Epithelial cell of esophagus (primary cell): ENCODE measurements around the gene LSM8.

Experiments
- DNase-seq: peaks from one replicate; pipeline ENCODE4 v3.0.0; 2010; ENCODE audit warnings: low read depth
- H3K4me3 ChIP-seq: 2 replicates; pipeline ENCODE4 v1.5.1; 2011; ENCODE audit warnings: mild to moderate bottlenecking, low read length, control low read depth
- TF ChIP-seq, protein P1 (sequence below): IDR thresholded peaks from 2 replicates; pipeline ENCODE4 v1.5.1; 2011; ENCODE audit warnings: low read depth, mild to moderate bottlenecking, low read length, control low read depth, inconsistent platforms; ENCODE audit not compliant: insufficient read depth; ENCODE audit errors: missing control alignments

Gene LSM8

DNA sequence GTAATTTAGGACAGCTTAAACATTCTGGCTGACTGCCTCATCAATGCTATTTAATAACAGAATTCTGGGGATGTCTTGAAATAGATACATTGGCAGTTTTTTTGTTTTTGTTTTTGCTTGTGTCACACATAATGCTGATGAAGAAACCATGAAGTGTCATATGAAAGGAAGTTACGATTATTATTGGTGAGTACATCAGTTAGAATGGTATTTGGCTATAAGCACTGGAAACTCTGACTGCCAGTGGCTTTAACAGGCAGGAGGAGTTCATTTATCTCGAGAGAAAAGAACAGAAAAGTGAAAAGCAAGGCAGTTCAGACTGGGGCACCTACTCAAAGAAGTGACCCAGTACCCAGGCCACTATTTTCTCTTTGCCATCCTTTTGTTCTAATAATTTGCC, 18.1 kb downstream of the LSM8 start:
- TF ChIP-seq, protein P1, sequence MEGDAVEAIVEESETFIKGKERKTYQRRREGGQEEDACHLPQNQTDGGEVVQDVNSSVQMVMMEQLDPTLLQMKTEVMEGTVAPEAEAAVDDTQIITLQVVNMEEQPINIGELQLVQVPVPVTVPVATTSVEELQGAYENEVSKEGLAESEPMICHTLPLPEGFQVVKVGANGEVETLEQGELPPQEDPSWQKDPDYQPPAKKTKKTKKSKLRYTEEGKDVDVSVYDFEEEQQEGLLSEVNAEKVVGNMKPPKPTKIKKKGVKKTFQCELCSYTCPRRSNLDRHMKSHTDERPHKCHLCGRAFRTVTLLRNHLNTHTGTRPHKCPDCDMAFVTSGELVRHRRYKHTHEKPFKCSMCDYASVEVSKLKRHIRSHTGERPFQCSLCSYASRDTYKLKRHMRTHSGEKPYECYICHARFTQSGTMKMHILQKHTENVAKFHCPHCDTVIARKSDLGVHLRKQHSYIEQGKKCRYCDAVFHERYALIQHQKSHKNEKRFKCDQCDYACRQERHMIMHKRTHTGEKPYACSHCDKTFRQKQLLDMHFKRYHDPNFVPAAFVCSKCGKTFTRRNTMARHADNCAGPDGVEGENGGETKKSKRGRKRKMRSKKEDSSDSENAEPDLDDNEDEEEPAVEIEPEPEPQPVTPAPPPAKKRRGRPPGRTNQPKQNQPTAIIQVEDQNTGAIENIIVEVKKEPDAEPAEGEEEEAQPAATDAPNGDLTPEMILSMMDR, result no peak
- H3K4me3 ChIP-seq, result no peak overlapping the region
- DNase-seq, result no peak

DNA sequence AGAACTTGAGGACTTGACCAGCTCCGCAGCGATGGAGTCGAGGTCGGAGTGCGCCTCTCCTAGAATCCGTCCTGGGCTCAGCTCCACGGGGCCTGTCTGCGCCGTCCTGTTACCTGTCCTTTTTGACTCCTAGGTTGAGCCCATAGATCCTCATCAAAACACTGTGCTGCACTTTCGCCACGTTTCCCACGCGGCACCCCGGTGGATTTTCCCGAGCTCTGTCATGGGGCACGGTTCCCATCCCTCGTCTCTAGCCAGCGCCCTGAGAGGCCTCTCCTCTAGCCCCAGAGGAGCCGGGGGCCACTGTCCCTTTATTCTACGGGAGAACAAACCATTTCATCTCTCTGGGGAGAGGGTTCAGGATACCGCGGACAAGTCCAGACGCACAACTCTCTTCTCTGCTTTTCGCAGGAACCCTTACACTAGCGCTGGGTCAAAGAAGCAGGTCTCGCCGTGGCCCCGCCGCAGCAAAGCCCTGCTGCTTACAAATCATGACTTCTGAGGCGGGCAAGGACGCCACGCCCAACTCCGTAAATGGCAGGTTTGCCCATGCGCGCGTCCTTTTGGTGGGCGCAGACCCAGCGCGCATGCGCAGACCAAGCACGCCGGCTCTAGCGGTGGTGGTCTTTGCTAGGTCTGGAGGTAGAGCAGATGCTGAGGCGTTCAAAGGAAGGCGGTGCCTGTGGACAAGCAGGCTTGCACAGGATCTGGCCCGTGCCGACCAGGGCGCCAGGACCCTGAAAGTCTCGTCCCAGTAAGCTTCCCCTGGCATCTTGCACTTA, 30.3 kb downstream of the LSM8 start:
- peak overlapping the region; percentile 63 for H3K4me3 ChIP-seq
- TF ChIP-seq, protein P1, result no peak

DNA sequence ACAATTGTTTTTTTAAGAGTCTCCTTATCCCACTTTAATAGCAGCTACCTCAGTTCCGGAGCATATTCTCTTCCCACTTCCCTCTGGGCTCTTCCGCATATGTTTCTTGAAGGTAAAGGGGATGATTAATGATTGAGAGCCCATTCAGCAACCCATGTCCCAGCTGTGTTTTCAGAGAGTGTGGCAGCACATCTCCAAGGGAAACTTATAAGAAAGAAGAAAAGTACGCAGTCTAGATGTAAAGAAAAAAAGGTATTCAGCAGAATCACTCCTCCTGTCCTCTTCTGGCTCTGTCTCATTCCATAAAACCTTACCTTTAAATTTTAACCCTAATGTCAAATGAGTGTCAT, 30.8 kb downstream of the LSM8 start:
- DNase-seq, result peak; percentile 4
- TF ChIP-seq, protein P1, result no peak
- peak overlapping the region; percentile 63 for H3K4me3 ChIP-seq

More for the DNA sequence above, 30.3 kb downstream of the LSM8 start:
- peak; percentile 82 for DNase-seq

DNA sequence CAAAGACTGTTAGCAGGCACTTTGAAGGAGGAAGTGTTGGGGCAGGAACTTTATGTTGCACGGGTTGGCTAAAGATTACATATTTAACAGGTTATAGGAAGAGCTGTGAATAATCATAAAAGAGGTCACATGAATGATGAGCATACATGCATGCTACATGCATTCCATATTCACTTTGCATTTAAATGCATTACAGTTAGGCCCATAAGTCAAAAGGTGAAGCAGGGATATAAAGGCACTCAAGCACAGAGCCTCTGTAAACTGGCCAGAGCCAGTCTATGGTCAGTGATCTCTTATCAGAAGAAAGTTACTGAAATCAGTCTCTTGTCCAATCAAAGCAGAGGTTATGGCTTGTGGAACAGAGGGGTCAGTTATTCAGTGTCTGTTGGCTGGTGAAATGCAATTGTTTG, 33.3 kb downstream of the LSM8 start:
- DNase-seq, result no peak
- TF ChIP-seq, protein P1, result no peak
- no peak overlapping the region for H3K4me3 ChIP-seq

DNA sequence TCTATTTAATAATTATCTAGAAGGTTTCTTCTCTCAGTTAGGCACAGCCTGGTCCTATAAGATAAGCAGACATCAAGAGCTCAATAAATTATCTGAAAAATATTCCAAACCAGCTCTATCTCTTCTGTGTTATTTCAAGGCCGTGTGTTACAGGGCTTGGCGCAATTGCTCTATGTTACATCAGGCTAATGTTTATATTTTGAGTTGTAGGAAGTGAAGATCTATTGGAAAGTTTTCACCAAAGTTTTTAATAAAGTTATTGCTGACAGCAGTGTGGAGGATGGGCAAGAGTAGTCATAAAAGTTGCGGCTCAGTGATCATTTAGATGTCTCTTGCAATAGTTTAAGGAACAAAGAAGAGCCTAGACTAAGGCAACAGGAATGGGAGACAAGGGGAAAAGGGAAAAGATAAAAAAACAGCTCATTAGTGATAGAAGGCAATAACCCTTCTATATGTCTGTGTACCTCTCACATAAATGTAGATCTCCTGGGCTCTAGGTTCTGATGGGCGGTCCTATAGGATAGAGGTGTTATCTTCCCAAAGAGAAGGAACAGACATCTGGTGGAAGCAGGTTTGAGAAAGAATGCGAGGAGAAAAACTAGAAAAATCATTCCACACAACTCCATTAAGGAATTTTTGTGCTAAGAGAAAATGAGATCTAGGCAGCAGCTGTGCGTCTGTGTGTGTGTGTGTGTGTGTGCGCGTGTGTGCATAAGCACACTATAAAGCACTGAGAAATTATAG, 34.6 kb downstream of the LSM8 start:
- TF ChIP-seq, protein P1, result no peak
- no peak for DNase-seq
- no peak overlapping the region for H3K4me3 ChIP-seq

DNA sequence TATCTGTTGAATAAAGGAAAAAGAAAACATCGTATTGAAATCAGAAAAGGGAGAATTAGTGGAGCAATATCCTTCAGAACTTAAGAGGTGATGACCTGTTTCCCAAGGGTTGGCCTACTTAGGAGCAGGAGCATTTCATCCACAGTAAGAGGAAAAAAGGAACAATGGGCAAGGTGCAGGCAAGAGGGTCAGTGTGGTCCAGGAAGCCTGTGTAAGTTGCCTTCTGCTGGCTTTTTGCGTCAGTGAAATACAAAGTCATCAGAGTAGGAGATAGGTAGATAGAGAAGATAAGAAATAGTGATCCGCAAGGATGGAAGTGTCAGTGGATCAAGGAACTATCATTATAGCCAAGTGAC, 35.2 kb downstream of the LSM8 start:
- TF ChIP-seq, protein P1, result no peak
- no peak overlapping the region for H3K4me3 ChIP-seq
- no peak for DNase-seq
